A549 (cell line): ENCODE results near the gene FAM241B.

Experiments used
- BCL3 ChIP-seq: fragments of >200 bp; sonication (Bioruptor Twin); formaldehyde crosslinking; IDR thresholded peaks from 3 replicates; pipeline ENCODE4 v1.6.1; 2016
- CTCF ChIP-seq: fragments of >200 bp; sonication (Bioruptor Twin); formaldehyde crosslinking; IDR thresholded peaks from 3 replicates; pipeline ENCODE4 v1.5.1; 2016
- ESRRA ChIP-seq: fragments of 150-350 bp; IDR thresholded peaks from 2 replicates; pipeline ENCODE4 v1.6.1; 2014; ENCODE audit warnings: mild to moderate bottlenecking, low read length, borderline replicate concordance
- HDAC2 ChIP-seq: fragments of 200-600 bp; sonication (generic); IDR thresholded peaks from 2 replicates; pipeline ENCODE4 v1.6.1; 2016
- JUN ChIP-seq, 2 experiments: fragments of >200 bp; sonication (Bioruptor Twin); formaldehyde crosslinking; IDR thresholded peaks; 2 replicates in 1 of 2; 3 replicates in 1 of 2; pipeline ENCODE4 v1.6.1; 2016 to 2017
- MAZ ChIP-seq: fragments of 150-350 bp; IDR thresholded peaks from 2 replicates; pipeline ENCODE4 v1.6.1; 2014; ENCODE audit warnings: antibody characterized with exemption, low read depth, low read length, borderline replicate concordance
- PHF8 ChIP-seq: fragments of 200-600 bp; sonication (generic); IDR thresholded peaks from 2 replicates; pipeline ENCODE4 v1.6.1; 2016; ENCODE audit warnings: low read depth, mild to moderate bottlenecking, antibody characterized with exemption, moderate library complexity, borderline replicate concordance
- RCOR1 ChIP-seq: fragments of 150-350 bp; IDR thresholded peaks from 2 replicates; pipeline ENCODE4 v1.6.1; 2014; ENCODE audit warnings: antibody characterized with exemption, low read length, low read depth
- REST ChIP-seq: fragments of 200-600 bp; sonication (generic); IDR thresholded peaks from 2 replicates; pipeline ENCODE4 v1.6.1; 2016; ENCODE audit warnings: antibody characterized with exemption, mild to moderate bottlenecking, moderate library complexity
- RNF2 ChIP-seq: fragments of 200-600 bp; sonication (generic); IDR thresholded peaks from 2 replicates; pipeline ENCODE4 v1.6.1; 2016; ENCODE audit warnings: low read depth, mild to moderate bottlenecking, antibody characterized with exemption, moderate library complexity, borderline replicate concordance
- TF ChIP-seq, protein P1 (sequence below): fragments of 150-350 bp; IDR thresholded peaks from 2 replicates; pipeline ENCODE4 v1.6.1; 2014; ENCODE audit warnings: low read depth, mild to moderate bottlenecking, low read length
- TF ChIP-seq, protein P2 (sequence below): fragments of 450-650 bp; IDR thresholded peaks from 2 replicates; pipeline ENCODE4 v1.6.1; 2014; ENCODE audit warnings: antibody characterized with exemption
- TF ChIP-seq, protein P3 (sequence below): IDR thresholded peaks from 2 replicates; pipeline ENCODE4 v1.6.1; 2012

DNA sequence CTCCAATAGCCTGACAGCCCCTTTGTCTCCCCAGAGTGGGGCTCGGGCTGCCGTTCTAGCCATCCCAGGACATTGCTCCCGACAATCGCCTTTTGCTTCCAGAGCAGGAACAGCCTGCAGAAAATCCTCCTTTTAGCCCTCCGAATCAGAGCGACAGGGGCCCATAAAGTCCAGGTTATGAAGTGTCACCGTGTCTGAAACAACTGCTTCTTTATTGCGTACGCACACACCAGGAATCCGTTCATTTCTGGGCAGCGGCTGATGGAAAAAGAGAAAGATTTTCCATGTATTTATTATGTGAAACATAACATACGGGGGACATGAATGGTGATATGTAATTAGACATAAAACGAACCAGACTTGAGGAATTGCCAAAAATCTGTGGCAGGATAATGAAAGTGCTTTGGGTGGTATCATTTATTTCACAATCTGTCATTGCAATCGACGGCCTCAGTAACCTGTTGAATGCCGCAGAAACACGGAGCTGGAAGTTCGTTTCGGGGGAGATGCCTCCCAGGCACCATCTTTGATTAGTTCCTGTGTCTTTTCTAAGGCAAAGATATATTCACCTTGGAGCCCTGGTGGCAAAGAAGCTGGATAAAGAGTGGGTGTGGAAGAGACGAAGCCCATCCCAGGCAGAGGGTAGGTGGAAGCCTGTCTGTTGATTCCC is 48.1 kb downstream of the FAM241B start:
- no peak for TF ChIP-seq MAZ
- TF ChIP-seq HDAC2 = no peak
- TF ChIP-seq CTCF = no peak
- TF ChIP-seq PHF8 = no peak
- TF ChIP-seq ESRRA = no peak
- no peak for TF ChIP-seq RCOR1
- TF ChIP-seq, protein P1, sequence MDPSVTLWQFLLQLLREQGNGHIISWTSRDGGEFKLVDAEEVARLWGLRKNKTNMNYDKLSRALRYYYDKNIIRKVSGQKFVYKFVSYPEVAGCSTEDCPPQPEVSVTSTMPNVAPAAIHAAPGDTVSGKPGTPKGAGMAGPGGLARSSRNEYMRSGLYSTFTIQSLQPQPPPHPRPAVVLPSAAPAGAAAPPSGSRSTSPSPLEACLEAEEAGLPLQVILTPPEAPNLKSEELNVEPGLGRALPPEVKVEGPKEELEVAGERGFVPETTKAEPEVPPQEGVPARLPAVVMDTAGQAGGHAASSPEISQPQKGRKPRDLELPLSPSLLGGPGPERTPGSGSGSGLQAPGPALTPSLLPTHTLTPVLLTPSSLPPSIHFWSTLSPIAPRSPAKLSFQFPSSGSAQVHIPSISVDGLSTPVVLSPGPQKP = no peak
- TF ChIP-seq, protein P2, sequence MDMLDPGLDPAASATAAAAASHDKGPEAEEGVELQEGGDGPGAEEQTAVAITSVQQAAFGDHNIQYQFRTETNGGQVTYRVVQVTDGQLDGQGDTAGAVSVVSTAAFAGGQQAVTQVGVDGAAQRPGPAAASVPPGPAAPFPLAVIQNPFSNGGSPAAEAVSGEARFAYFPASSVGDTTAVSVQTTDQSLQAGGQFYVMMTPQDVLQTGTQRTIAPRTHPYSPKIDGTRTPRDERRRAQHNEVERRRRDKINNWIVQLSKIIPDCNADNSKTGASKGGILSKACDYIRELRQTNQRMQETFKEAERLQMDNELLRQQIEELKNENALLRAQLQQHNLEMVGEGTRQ = no peak
- TF ChIP-seq RNF2 = no peak
- no peak for TF ChIP-seq BCL3
- no peak for TF ChIP-seq REST
- TF ChIP-seq, protein P3, sequence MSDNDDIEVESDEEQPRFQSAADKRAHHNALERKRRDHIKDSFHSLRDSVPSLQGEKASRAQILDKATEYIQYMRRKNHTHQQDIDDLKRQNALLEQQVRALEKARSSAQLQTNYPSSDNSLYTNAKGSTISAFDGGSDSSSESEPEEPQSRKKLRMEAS = no peak
- TF ChIP-seq JUN (IDR thresholded peaks at IDR 0.05) = no peak
